ENCODE measurements around the gene ERICH4.

Gene ERICH4

DNA sequence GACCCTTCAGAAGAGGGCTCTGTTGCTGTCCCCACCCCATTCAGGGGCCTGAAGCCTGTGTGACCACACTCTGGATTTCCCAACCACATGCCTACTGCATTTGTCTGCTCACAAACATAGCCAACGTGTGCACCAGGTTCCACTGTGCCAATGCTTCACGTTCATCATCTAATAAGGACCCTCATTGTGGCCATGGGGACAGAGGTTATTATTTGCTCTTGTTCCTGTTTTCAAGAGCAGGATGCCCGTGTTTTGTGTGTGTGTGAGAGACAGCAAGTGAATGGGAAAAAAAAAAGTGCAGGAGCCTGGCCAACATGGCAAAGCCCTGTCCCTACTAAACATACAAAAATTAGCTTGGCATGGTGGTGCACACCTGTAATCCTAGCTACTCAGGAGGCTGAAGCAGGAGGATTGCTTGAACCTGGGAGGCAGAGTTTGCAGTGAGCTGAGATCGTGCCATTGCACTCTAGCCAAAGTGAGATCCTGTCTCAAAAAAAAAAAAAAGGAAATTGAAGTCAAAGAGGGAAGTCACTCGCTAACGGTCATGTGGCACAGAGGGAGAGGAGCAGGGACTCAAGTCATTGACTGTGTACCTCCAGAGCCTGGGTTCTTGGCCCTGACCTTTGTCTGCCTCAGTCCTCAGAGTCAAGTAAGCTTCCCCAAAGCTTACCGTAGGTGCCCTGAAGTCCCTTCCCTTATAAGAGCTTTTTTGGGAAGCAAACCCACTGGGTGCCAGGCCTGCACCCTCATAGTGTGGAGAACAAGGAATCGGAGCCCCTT is 22.7 kb upstream of the ERICH4 start:
- Histone ChIP-seq H3K4me2 (ENCODE audit: low read length) (no peak overlapping the region), H3K9me3 (ENCODE audit: low read length) (no peaks in the 10 kb centered on the region), H3K36me3 (ENCODE audit: insufficient read depth, low read length) (peaks cover 53% of the 10 kb centered on the region), H2AFZ (ENCODE audit: low read length) (no peak overlapping the region), H3K9ac (ENCODE audit: low read length) (no peak overlapping the region), H3K27me3 (ENCODE audit: insufficient read depth, low read length) (no peaks in the 10 kb centered on the region), H3K4me3 (ENCODE audit: low read depth, low read length, poor library complexity, severe bottlenecking) (no peak overlapping the region), H4K20me1 (ENCODE audit: insufficient read depth, low read length) (no peaks in the 10 kb centered on the region), H3K4me1 (ENCODE audit: insufficient read depth, low read length, severe bottlenecking) (no peaks in the 10 kb centered on the region), H3K9me2 (ENCODE audit: low read depth, low read length) (no peaks in the 10 kb centered on the region), H3K79me2 (ENCODE audit: insufficient read depth, low read length) (no peaks in the 10 kb centered on the region), H3F3A (ENCODE audit: insufficient read depth, low read length) (no peaks in the 10 kb centered on the region), H3K27ac (ENCODE audit: low read depth, low read length, poor library complexity, severe bottlenecking) (no peak overlapping the region)
- TF ChIP-seq EZH2 (IDR thresholded peaks at IDR 0.05; ENCODE audit: borderline replicate concordance, low read length): no peak
- TF ChIP-seq, protein P1, sequence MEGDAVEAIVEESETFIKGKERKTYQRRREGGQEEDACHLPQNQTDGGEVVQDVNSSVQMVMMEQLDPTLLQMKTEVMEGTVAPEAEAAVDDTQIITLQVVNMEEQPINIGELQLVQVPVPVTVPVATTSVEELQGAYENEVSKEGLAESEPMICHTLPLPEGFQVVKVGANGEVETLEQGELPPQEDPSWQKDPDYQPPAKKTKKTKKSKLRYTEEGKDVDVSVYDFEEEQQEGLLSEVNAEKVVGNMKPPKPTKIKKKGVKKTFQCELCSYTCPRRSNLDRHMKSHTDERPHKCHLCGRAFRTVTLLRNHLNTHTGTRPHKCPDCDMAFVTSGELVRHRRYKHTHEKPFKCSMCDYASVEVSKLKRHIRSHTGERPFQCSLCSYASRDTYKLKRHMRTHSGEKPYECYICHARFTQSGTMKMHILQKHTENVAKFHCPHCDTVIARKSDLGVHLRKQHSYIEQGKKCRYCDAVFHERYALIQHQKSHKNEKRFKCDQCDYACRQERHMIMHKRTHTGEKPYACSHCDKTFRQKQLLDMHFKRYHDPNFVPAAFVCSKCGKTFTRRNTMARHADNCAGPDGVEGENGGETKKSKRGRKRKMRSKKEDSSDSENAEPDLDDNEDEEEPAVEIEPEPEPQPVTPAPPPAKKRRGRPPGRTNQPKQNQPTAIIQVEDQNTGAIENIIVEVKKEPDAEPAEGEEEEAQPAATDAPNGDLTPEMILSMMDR (IDR thresholded peaks at IDR 0.05; ENCODE audit: low read length): no peak

DNA sequence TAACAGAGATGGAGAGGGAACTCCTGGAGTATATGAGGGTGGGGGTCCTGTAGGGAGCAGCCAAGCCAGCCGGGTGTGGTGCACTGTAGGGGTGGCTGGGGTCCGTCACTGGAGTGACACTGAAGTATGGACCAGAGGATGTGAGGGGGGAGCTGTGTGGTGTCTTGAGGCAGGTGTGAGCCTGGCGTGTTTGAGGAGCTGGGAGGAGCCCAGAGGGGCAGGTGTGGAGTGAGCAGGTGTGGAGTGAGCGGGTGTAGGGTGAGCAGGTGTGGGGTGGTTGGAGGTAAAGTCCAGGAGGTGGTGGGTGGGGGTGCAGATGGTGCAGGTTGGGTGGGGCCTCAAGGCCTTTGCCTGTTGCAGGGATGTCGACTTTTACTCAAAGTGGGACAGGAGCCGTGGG is 21.6 kb upstream of the ERICH4 start:
- H3K27me3 ChIP-seq (ENCODE audit: insufficient read depth, low read length): no peaks in the 10 kb centered on the region
- H3K36me3 ChIP-seq (ENCODE audit: insufficient read depth, low read length): peaks cover 61% of the 10 kb centered on the region
- H3K4me3 ChIP-seq (ENCODE audit: low read depth, low read length, poor library complexity, severe bottlenecking): no peak overlapping the region
- H3F3A ChIP-seq (ENCODE audit: insufficient read depth, low read length): no peaks in the 10 kb centered on the region
- no peaks in the 10 kb centered on the region for H4K20me1 ChIP-seq (ENCODE audit: insufficient read depth, low read length)
- H3K79me2 ChIP-seq (ENCODE audit: insufficient read depth, low read length): no peaks in the 10 kb centered on the region
- no peak overlapping the region for H2AFZ ChIP-seq (ENCODE audit: low read length)
- no peak overlapping the region for H3K27ac ChIP-seq (ENCODE audit: low read depth, low read length, poor library complexity, severe bottlenecking)
- H3K4me2 ChIP-seq (ENCODE audit: low read length): no peak overlapping the region
- no peaks in the 10 kb centered on the region for H3K4me1 ChIP-seq (ENCODE audit: insufficient read depth, low read length, severe bottlenecking)
- H3K9me2 ChIP-seq (ENCODE audit: low read depth, low read length): no peaks in the 10 kb centered on the region
- H3K9ac ChIP-seq (ENCODE audit: low read length): no peak overlapping the region
- TF ChIP-seq, protein P1 (IDR thresholded peaks at IDR 0.05; ENCODE audit: low read length): no peak
- TF ChIP-seq EZH2 (IDR thresholded peaks at IDR 0.05; ENCODE audit: borderline replicate concordance, low read length): no peak
- H3K9me3 ChIP-seq (ENCODE audit: low read length): no peaks in the 10 kb centered on the region

DNA sequence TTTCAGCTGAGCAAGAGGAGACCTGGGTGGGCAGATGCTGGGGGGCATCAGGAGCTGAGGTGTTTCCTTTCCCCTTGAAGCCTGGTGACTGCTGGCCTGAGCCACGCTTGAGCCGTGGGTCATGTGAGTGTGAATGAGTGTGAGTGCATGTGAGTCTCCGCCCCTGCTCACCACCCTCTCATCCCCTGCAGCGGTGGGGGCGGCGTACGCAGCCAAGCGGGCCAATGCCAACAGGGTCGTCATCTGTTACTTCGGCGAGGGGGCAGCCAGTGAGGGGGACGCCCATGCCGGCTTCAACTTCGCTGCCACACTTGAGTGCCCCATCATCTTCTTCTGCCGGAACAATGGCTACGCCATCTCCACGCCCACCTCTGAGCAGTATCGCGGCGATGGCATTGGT is 21.0 kb upstream of the ERICH4 start:
- Histone ChIP-seq H3K4me2 (ENCODE audit: low read length) (no peak overlapping the region), H4K20me1 (ENCODE audit: insufficient read depth, low read length) (no peaks in the 10 kb centered on the region), H3K4me3 (ENCODE audit: low read depth, low read length, poor library complexity, severe bottlenecking) (no peak overlapping the region), H2AFZ (ENCODE audit: low read length) (no peak overlapping the region), H3K9me3 (ENCODE audit: low read length) (no peaks in the 10 kb centered on the region), H3K27ac (ENCODE audit: low read depth, low read length, poor library complexity, severe bottlenecking) (no peak overlapping the region), H3K36me3 (ENCODE audit: insufficient read depth, low read length) (peaks cover 64% of the 10 kb centered on the region), H3K9ac (ENCODE audit: low read length) (no peak overlapping the region), H3K9me2 (ENCODE audit: low read depth, low read length) (no peaks in the 10 kb centered on the region), H3K79me2 (ENCODE audit: insufficient read depth, low read length) (no peaks in the 10 kb centered on the region), H3K4me1 (ENCODE audit: insufficient read depth, low read length, severe bottlenecking) (no peaks in the 10 kb centered on the region), H3K27me3 (ENCODE audit: insufficient read depth, low read length) (no peaks in the 10 kb centered on the region), H3F3A (ENCODE audit: insufficient read depth, low read length) (no peaks in the 10 kb centered on the region)
- no peak for TF ChIP-seq EZH2 (IDR thresholded peaks at IDR 0.05; ENCODE audit: borderline replicate concordance, low read length)
- TF ChIP-seq, protein P1 (IDR thresholded peaks at IDR 0.05; ENCODE audit: low read length): no peak
